H1 (cell line): ENCODE measurements around the gene NR0B1. TPM values are rescaled to one million over a fixed set of nuclear protein-coding genes. Genes with fewer than 3 reads are reported as not detected.

Experiments used
- CHD7 ChIP-seq: fragments of 300-600 bp; sonication (generic); IDR thresholded peaks from 2 replicates; pipeline ENCODE4 v1.7.1; 2012; ENCODE audit warnings: low read length, moderate library complexity, mild to moderate bottlenecking, inconsistent platforms; ENCODE audit not compliant: insufficient replicate concordance
- POLR2A ChIP-seq, 2 experiments: IDR thresholded peaks; 1 replicate in 1 of 2; 2 replicates in 1 of 2; pipeline ENCODE4 v1.6.1; 2011; ENCODE audit warnings: low read depth in 2 of 2, low read length in 2 of 2, mild to moderate bottlenecking in 2 of 2; ENCODE audit errors: control extremely low read depth in 1 of 2
- POU5F1 ChIP-seq: IDR thresholded peaks from 2 replicates; pipeline ENCODE4 v1.6.1; 2011; ENCODE audit warnings: low read depth, mild to moderate bottlenecking, low read length, moderate library complexity
- RFX5 ChIP-seq: IDR thresholded peaks from 2 replicates; pipeline ENCODE4 v1.6.1; 2011; ENCODE audit warnings: low read depth, low read length, improper control_type of control experiment, borderline replicate concordance
- RNF2 ChIP-seq: fragments of 200-900, 300-1000 bp; sonication (generic); IDR thresholded peaks from 2 replicates; pipeline ENCODE4 v1.7.1; 2016; ENCODE audit warnings: borderline replicate concordance, low read depth, mild to moderate bottlenecking, antibody characterized with exemption, low read length; ENCODE audit not compliant: poor library complexity, severe bottlenecking; ENCODE audit errors: missing control alignments
- SUZ12 ChIP-seq: fragments of 200-600 bp; sonication (generic); IDR thresholded peaks from 2 replicates; pipeline ENCODE4 v1.6.1; 2012; ENCODE audit warnings: mild to moderate bottlenecking, inconsistent platforms, low read length, moderate library complexity, mixed read lengths
- ZNF274 ChIP-seq: IDR thresholded peaks from 2 replicates; pipeline ENCODE4 v1.7.0; 2012; ENCODE audit warnings: low read length, borderline replicate concordance; ENCODE audit errors: extremely low read depth
- polyA plus RNA-seq, 7 experiments: library from polyadenylated mRNA; depleted of rRNA in 3 of 7; stranded (reverse) in 5 of 7; unstranded in 2 of 7; fragments of >200 nt in 5 of 7; fragments of 200-250 nt in 2 of 7; gene quantifications; 1 replicate in 5 of 7; 2 replicates in 1 of 7; 4 replicates in 1 of 7; pipeline versions ENCODE4 v1.2.1 to v1.2.3, GENCODE V29; 2011 to 2013; ENCODE audit warnings: missing spikeins in 2 of 7, mixed read lengths in 2 of 7
- total RNA-seq: library from RNA; stranded (reverse); fragmentation: NEBNext Ultra II Directional; extraction: Animal tissue kit (Norgen Biotek cat#: 25700); gene quantifications from 2 replicates; pipeline ENCODE4 v1.2.1, GENCODE V29; 2021
- TF ChIP-seq, protein P1 (sequence below): IDR thresholded peaks from 2 replicates; pipeline ENCODE4 v1.6.1; 2011; ENCODE audit warnings: low read length, improper control_type of control experiment
- TF ChIP-seq, protein P2 (sequence below): IDR thresholded peaks from 2 replicates; pipeline ENCODE4 v1.6.1; 2012; ENCODE audit warnings: low read length, inconsistent platforms

The NR0B1 gene
- total and polyA plus RNA-seq, 2 of the 8 experiments (the other 6 are each of a cell fraction or from before 2014, with no cell fraction given) = 0.24 to 0.26 TPM

DNA sequence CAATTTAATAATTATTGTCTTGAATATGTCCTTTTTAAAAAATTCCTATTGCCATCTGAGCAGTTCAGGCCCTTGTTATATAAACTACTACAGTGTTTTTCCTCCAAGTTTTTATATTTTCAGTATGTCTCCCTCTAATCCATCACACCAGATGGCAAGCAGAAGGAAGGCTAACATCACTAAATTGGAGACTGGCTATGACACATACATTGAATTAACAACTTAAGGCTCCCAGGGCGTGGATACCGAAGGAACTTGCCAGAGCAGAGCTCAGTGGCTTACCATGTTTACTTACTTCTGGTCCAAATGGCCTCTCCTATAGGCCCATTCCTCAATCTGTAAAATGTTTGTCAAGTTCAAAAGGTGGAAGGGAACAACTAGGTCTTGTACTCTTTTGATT lies 49.3 kb downstream of the NR0B1 start (continued):
- no peak for TF ChIP-seq CHD7
- TF ChIP-seq, protein P1, sequence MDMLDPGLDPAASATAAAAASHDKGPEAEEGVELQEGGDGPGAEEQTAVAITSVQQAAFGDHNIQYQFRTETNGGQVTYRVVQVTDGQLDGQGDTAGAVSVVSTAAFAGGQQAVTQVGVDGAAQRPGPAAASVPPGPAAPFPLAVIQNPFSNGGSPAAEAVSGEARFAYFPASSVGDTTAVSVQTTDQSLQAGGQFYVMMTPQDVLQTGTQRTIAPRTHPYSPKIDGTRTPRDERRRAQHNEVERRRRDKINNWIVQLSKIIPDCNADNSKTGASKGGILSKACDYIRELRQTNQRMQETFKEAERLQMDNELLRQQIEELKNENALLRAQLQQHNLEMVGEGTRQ = no peak
- TF ChIP-seq POLR2A (IDR thresholded peaks at IDR 0.05; ENCODE audit: control extremely low read depth in 1 of 2, low read depth in 2 of 2, low read length in 2 of 2) = no peak
- no peak for TF ChIP-seq POU5F1
- TF ChIP-seq, protein P2, sequence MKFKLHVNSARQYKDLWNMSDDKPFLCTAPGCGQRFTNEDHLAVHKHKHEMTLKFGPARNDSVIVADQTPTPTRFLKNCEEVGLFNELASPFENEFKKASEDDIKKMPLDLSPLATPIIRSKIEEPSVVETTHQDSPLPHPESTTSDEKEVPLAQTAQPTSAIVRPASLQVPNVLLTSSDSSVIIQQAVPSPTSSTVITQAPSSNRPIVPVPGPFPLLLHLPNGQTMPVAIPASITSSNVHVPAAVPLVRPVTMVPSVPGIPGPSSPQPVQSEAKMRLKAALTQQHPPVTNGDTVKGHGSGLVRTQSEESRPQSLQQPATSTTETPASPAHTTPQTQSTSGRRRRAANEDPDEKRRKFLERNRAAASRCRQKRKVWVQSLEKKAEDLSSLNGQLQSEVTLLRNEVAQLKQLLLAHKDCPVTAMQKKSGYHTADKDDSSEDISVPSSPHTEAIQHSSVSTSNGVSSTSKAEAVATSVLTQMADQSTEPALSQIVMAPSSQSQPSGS = no peak
- no peak for TF ChIP-seq RNF2
- TF ChIP-seq ZNF274 = no peak
- TF ChIP-seq RFX5 = no peak
- no peak for TF ChIP-seq SUZ12
